ENCODE data around the gene HDAC4. TPM values are rescaled to one million over a fixed set of nuclear protein-coding genes. Genes with fewer than 3 reads are reported as not detected.

HDAC4 gene
- total and polyA plus RNA-seq, 9 of the 15 experiments (the other 6 are each of a cell fraction or from before 2014, with no cell fraction given) = 0.11 to 20.2 (median 4.0) TPM

DNA sequence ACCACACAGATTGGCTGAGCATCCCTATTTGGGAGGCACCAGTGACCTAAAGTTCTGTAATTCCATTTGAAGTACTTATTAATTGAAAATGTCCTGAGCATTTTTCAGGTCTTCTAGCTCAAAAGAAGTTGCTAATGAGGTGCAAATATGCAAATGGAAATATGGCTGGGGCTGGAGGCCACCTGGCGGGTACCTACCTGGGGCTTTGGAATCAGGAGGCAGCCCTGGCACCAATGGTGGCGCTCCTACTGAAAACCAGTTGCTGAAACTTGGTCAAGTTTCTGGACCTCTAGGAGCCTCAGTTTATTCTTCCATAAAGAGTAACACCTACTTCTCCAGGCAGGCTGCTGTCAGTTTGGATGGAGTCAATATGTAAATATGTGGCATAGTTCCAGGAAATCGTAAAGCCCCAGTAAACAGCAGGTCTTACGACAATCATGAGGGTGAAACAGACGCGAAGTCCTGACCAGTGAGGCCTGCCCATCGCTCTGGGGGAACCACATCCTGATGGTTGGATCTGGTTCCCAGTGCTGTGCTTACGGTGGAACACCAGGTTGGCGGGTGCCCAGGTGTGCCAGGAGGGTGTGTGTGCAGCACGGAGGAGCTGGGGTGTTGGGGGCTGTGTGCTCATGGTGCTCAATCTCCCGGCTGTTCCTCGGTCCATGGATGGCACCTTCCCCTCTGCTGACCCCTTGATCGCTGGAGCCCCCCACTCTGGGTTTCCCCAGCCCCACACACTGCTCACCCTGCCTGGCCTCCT, 366.8 kb downstream of the HDAC4 start (continued):
- TF ChIP-seq RFX5 (IDR thresholded peaks at IDR 0.05; ENCODE audit: low read depth, low read length) (no peak), POLR2H (tag; IDR thresholded peaks at IDR 0.05; ENCODE audit: low read depth) (no peak), MCM3 (IDR thresholded peaks at IDR 0.05) (no peak), CXXC5 (CRISPR knock-in tag; IDR thresholded peaks at IDR 0.05) (no peak), NR4A1 (CRISPR knock-in tag; IDR thresholded peaks at IDR 0.05) (no peak), NR4A1 (tag; IDR thresholded peaks at IDR 0.05) (no peak), ZC3H11A (IDR thresholded peaks at IDR 0.05; ENCODE audit: low read depth, low read length) (no peak)
- TF ChIP-seq, protein P1, sequence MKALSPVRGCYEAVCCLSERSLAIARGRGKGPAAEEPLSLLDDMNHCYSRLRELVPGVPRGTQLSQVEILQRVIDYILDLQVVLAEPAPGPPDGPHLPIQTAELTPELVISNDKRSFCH (CRISPR knock-in tag; IDR thresholded peaks at IDR 0.05) = no peak
- TF ChIP-seq, protein P1 (tag; IDR thresholded peaks at IDR 0.05) = no peak

DNA sequence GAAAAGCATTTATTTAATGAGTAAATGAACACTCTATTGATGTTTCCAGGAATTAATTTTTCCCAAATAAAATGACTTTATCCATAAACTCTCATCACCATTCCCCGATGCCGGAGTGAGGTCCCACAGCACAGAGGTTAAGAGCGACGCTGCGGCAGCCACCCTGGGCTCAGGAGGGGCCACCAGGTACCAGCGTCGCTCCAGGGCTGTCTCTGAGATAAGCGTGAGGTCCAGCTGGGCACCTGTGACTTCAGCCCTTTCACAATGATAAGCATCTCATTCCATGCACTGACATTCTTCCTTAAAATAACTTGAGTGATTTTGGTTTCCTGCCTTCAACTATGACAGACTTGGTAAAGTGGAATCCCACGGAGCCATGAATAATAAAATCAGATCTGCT, 370.9 kb downstream of the HDAC4 start:
- no peak overlapping the region for H2AFZ ChIP-seq (ENCODE audit: low read depth, low read length)
- BruUV-seq (replicated peaks) = no TSS peak
- ChIA-PET CTCF (ENCODE audit: low intra/inter-chr PET ratio) (no interaction called here), POLR2A (no interaction called here)
- no peaks in the 10 kb centered on the region for H4K20me1 ChIP-seq (replicated peaks; ENCODE audit: control insufficient read depth, insufficient read depth, low read length)
- no peaks in the 10 kb centered on the region for H3K79me2 ChIP-seq (ENCODE audit: control insufficient read depth, insufficient read depth, low read length)
- H3K27ac ChIP-seq (ENCODE audit: extremely low read depth, low read depth, low read length) = no peak overlapping the region
- H3K9ac ChIP-seq (ENCODE audit: insufficient read depth in 1 of 2, low read depth in 2 of 2, low read length in 2 of 2) = no peak overlapping the region
- WGBS (ENCODE audit: insufficient coverage, low coverage, missing lambda C conversion rate) = 0% methylated on average over 7 of the region's 9 CpGs
- ATAC-seq = no peak
- peaks cover 16 to 51% of the 10 kb centered on the region in 2 experiments; a peak in 4 of 5 replicates for H3K27me3 ChIP-seq (ENCODE audit: control insufficient read depth in 2 of 2, insufficient read depth in 2 of 2, low read length in 2 of 2)
- no peaks in the 10 kb centered on the region for H3K36me3 ChIP-seq (ENCODE audit: control insufficient read depth, insufficient read depth, low read length)
- peaks cover 0 to 6% of the 10 kb centered on the region in 2 experiments; a peak in 2 of 5 replicates for H3K4me1 ChIP-seq (replicated peaks in 1 of 2; ENCODE audit: control insufficient read depth in 2 of 2, insufficient read depth in 2 of 2, low read length in 2 of 2)
- no peaks in the 10 kb centered on the region for H3K9me3 ChIP-seq (replicated peaks; ENCODE audit: control insufficient read depth, insufficient read depth, low read depth, low read length)
- DNase-seq (ENCODE audit: extremely low read depth in 1 of 4, low spot score in 3 of 4) = no peak
- in situ Hi-C loops (cut with MboI) (no loop called here), intact Hi-C loops (cut with micrococcal nuclease) (loop anchor here (10.0 kb wide), 1 partner anchor 235 kb away; no protein-coding TSS in a partner anchor)
- H3K4me2 ChIP-seq (ENCODE audit: insufficient read depth, low read length) = no peak overlapping the region
- H3K4me3 ChIP-seq = no peak overlapping the region
- no peak for FAIRE-seq
- H3K9me1 ChIP-seq (ENCODE audit: control insufficient read depth, insufficient read depth, low read length) = no peaks in the 10 kb centered on the region
- TF ChIP-seq HSF4 (CRISPR knock-in tag; IDR thresholded peaks at IDR 0.05; ENCODE audit: borderline replicate concordance) (no peak), SAFB2 (IDR thresholded peaks at IDR 0.05; ENCODE audit: borderline replicate concordance, low read depth, low read length, severe bottlenecking) (no peak), MCM3 (IDR thresholded peaks at IDR 0.05) (no peak), HIVEP1 (CRISPR knock-in tag; IDR thresholded peaks at IDR 0.05) (no peak), GTF2E2 (tag; IDR thresholded peaks at IDR 0.05) (no peak), ATF7 (IDR thresholded peaks at IDR 0.05) (no peak), GTF2A2 (tag; IDR thresholded peaks at IDR 0.05) (no peak), ZNF316 (IDR thresholded peaks at IDR 0.05) (no peak), HNRNPL (IDR thresholded peaks at IDR 0.05; ENCODE audit: low read depth, low read length) (no peak), TBL1XR1 (IDR thresholded peaks at IDR 0.05; ENCODE audit: low read length in 2 of 2) (no peak)
- TF ChIP-seq, protein P2, sequence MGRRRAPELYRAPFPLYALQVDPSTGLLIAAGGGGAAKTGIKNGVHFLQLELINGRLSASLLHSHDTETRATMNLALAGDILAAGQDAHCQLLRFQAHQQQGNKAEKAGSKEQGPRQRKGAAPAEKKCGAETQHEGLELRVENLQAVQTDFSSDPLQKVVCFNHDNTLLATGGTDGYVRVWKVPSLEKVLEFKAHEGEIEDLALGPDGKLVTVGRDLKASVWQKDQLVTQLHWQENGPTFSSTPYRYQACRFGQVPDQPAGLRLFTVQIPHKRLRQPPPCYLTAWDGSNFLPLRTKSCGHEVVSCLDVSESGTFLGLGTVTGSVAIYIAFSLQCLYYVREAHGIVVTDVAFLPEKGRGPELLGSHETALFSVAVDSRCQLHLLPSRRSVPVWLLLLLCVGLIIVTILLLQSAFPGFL (CRISPR knock-in tag; IDR thresholded peaks at IDR 0.05) = no peak
- TF ChIP-seq, protein P3, sequence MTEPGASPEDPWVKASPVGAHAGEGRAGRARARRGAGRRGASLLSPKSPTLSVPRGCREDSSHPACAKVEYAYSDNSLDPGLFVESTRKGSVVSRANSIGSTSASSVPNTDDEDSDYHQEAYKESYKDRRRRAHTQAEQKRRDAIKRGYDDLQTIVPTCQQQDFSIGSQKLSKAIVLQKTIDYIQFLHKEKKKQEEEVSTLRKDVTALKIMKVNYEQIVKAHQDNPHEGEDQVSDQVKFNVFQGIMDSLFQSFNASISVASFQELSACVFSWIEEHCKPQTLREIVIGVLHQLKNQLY (CRISPR knock-in tag; conservative IDR thresholded peaks at IDR 0.05) = no peak
